HG02798 (cell line): ENCODE data around the gene STPG3.

Experiments used
- ATAC-seq: cut with Tn5 transposase; IDR thresholded peaks from one replicate; pipeline ENCODE4 v1.9.1; 2021; ENCODE audit warnings: mild to moderate bottlenecking; ENCODE audit not compliant: unreplicated experiment, poor library complexity

STPG3 gene

GRCh38 chr9:137251194-137251461, at the start of gene STPG3:
Gene STPG3 (plus strand): TSS chr9:137251286. CDS start chr9:137251287, 1 bp downstream.
- ATAC-seq: no peak

DNA sequence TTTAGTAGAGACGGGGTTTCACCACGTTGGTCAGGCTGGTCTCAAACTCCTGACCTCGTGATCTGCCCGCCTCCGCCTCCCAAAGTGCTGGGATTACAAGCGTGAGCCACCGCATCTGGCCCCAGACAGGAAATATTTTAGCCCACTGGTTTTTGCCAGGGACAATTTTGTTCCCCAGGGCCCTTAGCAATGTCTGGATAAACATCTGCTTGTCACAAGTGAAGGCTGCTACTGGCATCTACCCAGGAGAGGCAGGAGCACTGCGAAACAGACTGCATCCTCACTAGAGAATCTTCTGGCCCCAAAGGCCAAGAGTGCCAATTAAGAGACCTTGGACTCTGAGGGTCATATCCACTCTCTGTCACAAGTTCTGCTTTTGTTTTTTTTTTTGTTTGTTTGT, 48.1 kb upstream of the STPG3 start:
- no peak for ATAC-seq

GRCh38 chr9:137204731-137205125, 46.4 kb upstream of the STPG3 start:
- ATAC-seq: no peak

- ATAC-seq: peak; percentile 59
These were observed 45.7 kb upstream of the STPG3 start, which contains the start of the genes NDOR1 and TMEM203 for GRCh38 chr9:137205126-137206069. Gene NDOR1 (plus strand): TSS chr9:137205700. CDS start chr9:137205778, 78 bp downstream. Gene TMEM203 (minus strand): TSS chr9:137205648. CDS start chr9:137205414, 234 bp downstream.

GRCh38 chr9:137206602-137207001, 44.5 kb upstream of the STPG3 start:
- no peak for ATAC-seq

DNA sequence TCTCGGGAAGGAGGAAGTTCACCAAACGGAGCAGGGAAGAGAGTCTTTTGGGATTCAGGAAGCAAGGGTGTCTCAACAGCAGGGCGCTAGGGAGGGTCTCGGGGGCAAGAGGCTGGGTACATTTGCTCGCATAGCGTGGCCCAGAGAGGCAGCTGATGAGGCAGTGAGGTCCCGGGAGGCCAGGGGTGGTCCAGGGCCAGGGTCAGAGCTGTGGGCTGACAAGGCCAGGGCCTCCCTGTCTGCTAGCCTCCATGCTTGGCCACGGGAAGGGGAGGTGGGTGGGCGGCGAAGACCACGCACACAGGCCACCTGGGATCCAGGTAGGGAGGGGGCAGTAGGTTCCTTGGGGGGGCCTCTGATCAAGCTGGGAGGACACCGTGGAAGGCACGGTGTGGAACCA, 39.6 kb upstream of the STPG3 start:
- ATAC-seq: no peak

DNA sequence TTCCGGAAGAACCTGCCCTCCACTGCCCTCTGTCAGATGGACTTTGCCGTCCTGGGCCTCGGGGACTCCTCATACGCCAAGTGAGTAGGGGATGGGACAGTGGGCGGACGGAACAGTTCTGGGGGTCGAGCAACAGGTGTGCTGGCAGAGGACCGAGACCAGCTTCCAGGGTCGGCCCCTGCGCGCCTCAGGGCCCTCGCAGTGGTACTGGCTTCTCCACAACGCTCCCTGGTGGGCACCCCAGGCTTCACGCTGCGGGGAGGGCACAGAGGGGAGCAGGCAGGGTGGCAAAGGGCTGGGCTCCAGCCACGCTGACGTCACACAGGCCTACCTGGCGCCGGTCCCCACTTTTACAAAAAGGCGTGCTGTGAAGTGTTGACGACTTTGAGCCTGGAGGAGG, 38.6 kb upstream of the STPG3 start:
- ATAC-seq: no peak

DNA sequence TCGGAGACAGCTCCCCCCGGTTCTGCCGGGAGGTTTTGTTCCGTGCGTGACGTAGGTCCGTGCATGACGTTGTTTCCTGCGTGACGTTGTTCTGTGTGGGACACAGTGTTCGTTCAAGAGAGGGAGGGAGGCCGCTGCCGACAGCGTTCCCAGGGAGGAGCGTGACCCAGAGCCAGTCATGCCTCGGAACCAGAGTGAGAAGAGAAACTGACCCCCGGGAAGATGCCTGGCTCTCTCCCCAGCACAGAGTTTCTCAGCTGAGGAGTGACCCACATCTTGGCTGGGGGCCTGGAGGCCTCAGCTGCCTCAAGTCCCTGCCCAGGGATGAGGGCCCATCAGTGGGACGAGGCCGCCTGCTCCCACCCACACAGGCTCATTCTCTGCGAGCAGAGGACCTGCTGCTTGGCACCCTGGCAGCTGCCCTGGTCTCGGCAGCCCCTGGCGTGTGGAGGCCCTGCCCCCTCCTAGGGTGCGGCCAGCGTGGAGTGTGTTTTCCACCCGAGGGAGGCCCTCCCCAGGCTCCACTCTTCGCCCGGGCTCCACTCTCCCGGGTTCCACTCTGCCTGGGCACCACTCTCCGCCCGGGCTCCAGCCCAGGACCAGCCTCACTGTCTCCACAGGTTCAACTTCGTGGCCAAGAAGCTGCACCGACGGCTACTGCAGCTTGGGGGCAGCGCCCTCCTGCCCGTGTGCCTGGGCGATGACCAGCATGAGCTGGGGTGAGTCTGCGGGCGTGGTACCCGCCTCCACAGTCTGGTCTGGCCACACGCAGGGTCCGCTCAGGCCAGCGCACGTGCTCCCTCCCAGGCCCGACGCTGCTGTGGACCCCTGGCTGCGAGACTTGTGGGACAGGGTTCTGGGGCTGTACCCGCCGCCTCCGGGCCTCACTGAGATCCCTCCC, 37.7 kb upstream of the STPG3 start:
- no peak for ATAC-seq

DNA sequence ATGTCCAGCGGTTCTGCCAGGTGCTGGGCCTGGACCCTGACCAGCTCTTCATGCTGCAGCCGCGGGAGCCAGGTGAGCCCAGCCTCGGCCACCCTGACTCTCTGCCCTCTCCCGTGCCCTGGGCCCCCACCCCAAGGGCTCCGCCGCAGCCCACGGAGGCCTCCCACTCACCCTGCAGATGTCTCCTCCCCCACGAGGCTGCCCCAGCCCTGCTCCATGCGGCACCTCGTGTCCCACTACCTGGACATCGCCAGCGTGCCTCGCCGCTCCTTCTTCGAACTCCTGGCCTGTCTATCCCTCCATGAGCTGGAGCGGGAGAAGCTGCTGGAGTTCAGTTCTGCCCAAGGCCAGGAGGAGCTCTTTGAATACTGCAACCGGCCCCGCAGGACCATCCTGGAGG, 36.5 kb upstream of the STPG3 start:
- no peak for ATAC-seq

DNA sequence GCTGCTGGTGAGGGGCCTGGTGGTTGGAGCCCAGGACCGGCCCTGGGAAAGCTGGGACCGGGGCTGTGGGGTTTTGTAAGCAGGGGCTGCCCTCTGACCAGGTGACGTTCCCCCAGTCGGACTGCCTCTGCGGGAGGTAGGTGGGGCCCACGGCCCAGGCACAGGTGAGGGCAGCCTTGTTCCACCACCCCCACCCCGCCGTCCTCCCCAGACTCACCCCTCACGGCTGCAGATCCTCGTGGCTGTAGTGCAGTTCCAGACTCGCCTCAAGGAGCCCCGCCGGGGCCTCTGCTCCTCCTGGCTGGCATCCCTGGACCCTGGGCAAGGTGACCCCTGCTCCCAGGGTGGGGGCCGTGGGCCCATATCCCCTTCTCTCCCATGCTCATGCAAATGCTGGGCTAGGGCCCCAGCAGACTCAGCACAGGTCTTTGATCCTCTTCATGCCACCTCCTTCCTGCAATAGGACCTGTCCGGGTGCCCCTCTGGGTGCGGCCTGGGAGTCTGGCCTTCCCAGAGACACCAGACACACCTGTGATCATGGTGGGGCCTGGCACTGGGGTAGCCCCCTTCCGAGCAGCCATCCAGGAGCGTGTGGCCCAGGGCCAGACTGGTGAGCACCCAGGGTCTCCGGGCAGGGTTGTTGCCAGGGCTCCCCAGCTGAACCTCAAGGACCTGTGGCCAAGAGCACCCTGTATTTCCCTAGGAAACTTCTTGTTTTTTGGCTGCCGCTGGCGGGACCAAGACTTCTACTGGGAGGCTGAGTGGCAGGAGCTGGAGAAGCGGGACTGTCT, 35.7 kb upstream of the STPG3 start:
- no peak for ATAC-seq

GRCh38 chr9:137216188-137216965, 34.7 kb upstream of the STPG3 start:
- ATAC-seq: no peak

DNA sequence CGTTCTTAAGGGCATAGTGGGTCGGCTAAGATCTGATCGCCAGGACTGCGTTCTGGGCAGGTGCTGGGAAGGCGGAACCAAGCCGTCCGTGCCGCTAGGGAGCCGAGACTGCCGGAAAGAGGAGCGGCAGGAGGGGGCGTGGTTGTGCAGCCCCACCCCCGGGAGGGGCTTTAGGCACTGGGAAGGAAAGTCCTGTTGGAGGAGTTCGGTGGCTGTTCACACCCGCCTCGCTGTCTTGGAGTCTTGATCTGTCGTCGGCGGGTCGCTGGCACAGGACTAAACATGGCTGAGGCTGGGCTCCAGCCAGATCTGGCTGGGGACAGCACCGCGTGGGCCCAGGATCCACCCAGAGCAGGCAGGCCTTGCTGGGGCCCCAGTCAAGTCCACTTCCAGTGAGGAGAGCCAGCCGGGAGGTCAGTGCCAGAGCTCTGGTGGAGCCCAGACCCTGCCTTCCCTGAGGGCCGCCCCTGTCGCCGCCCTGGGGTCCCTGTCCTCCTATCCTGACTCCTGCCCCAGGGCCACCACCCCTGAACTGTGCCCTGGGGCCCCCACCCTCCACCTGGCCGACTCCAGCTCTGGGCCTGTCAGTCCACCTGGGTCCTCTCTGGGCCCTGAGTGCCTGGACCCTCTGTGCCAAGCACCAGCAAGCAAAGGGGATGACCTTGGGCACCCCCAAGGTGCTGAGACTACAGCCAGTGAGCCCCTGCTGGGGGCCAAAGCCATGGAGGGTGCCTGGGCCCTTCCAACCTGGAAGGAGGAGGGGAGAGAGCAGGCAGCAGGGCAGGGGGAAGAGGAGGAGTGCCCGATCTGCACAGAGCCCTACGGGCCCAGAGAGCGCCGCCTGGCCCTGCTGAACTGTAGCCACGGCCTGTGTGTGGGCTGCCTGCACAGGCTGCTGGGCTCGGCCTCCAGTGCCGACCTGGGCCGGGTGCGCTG, 33.5 kb upstream of the STPG3 start:
- no peak for ATAC-seq

DNA sequence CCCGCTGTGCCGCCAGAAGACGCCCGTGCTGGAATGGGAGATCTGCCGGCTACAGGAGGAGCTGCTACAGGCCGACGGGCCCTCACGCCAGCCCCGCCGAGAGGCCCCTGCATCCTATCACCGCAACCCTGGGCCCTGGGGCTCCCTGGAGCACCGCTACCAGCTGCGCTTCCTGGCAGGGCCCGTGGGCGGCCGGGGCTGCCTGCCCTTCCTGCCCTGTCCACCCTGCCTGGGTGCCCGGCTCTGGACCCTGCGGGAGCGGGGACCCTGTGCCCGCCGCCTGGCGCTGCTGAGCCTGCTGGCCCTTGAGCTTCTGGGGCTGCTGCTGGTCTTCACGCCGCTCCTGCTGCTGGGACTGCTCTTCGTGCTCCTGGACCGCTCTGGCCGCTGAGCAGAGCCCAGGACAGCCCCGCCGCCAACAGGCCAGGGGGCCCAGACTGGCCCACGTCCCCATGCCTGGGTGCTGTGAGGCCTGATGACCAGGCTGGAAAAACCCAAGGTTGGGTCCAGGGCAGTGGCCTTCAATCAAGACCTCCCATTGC, 32.8 kb upstream of the STPG3 start:
- ATAC-seq: no peak

DNA sequence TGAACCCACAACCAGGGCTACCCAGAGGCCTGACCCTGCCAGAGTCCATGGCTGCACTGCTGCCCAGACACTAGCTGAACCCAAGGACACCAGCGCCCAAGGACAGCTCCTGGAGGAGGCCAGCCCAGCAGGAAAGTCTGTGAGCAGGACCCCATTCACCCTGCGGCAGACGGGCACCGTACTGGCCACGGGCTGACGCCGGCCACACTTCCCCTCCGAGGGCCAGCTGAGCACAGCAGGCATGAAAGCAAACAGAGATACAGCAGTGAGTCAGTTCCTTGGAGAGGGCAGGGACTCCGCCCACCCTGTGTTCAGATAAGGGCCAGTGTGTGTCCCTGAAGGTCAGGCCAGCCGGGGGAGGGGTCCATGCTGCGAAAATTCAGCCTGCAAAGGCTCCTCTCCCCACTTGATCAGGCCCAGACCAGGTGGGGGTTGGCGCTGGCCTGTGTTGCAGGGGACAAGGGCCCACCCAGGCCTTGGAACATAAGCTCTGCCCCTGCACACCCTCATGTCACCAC, 32.3 kb upstream of the STPG3 start:
- no peak for ATAC-seq

DNA sequence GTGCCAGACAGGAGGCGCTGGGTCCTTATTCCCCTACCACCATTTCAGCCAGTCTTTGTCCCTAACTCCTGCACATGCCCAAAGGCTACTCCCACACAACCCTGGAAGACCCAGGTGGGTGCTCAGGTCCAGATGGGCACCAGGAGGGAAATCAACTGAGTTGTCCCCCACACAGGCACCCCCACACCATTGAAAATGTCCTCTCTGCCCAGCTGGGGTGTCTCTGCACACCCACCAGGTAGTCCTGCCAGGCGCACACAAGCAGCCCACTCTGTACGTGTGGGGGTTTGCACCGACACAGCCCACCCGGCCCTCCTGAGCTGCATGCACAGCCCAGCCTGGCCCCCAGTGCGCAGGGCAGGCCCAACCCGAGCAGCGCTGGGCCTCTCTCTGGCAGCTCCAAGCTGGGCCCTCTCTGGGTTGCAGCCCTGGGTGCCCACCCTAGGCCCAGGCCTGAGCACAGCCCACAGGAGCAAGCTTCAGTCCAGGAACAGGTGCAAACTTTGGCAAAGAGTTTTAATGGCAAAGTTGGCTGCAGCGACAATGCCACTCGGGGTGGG, 31.2 kb upstream of the STPG3 start:
- no peak for ATAC-seq

GRCh38 chr9:137220317-137221094, 30.6 kb upstream of the STPG3 start:
- ATAC-seq: no peak

DNA sequence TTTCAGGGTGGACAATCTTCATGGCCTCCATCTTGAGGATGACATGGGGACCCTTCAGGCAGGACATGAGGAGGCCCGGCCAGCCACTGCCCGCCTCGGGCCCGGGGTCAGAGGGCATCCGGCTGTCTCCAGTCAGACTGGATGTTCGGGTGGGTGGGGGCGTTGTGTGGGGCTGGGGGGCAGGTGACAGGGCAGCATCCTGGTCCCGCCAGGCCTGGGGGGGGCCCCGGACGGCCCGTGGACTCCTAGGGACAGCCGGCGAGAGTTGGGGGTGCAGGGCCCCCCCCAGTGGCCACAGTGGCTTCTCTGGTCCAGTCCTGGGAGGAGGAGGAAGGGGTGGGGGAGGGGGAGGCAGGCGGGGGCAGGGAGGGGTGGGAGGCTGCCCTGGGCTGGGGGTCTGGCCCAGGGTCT, 30.0 kb upstream of the STPG3 start:
- ATAC-seq: no peak
